ENCODE results near the gene RELA. TPM values are rescaled to one million over a fixed set of nuclear protein-coding genes. Genes with fewer than 3 reads are reported as not detected.

Gene RELA
- total and polyA plus RNA-seq, 2 of the 13 experiments (the other 11 are each of a cell fraction or from before 2014, with no cell fraction given): 21.4 to 40.5 TPM

DNA sequence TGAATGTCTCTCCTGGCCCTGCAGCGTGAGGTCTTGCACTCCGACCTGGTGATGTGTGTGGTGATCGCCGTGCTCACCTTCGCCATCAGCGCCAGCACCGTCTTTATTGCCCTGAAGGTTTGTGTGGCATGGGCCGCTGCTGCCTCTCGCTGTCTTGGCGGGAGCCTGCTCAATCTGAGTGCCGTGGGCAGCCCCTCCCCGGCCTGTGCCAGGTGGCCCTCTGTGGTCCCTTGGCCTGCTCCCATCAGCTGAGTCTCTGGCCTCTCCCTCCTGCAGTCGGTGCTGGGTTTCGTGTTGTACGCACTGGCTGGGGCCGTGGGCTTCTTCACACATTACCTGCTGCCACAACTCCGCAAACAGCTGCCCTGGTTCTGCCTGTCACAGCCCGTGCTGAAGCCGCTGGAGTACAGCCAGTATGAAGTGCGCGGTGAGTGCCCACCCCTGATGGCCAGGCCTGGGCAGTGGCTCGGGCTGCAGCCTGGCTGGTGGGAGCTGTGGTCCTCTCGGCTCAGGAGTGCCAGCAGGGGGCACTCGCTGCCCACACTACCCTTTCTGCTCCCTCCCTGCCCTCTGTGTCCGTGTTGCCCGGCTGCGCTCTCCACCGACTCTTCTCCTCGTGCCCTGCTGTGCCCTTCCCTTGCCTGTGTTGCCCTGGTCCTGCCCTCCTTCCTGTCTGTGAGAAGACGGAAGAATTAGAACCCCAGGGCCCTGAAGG is 36.9 kb downstream of the RELA start (continued):
- no peak for TF ChIP-seq ZNF503 (CRISPR knock-in tag; IDR thresholded peaks at IDR 0.05)
- no peak for TF ChIP-seq MEF2D (CRISPR knock-in tag; IDR thresholded peaks at IDR 0.05)
- no peak for TF ChIP-seq SMAD9 (CRISPR knock-in tag; IDR thresholded peaks at IDR 0.05)
- peak; percentile 34 for TF ChIP-seq AGO2 (optimal IDR thresholded peaks at IDR 0.05; ENCODE audit: low read depth, low read length)
- no peak for TF ChIP-seq ZNF674 (CRISPR knock-in tag; IDR thresholded peaks at IDR 0.05; ENCODE audit: low read depth)
- TF ChIP-seq HOXA5 (CRISPR knock-in tag; IDR thresholded peaks at IDR 0.05): no peak
- no peak for TF ChIP-seq CHD2 (IDR thresholded peaks at IDR 0.05; ENCODE audit: low read depth, low read length)
- TF ChIP-seq TBP (CRISPR knock-in tag; IDR thresholded peaks at IDR 0.05): no peak
- TF ChIP-seq FOXC1 (CRISPR knock-in tag; IDR thresholded peaks at IDR 0.05; ENCODE audit: borderline replicate concordance): no peak
- peak; percentile 76 for TF ChIP-seq CTCF (CRISPR knock-in tag; IDR thresholded peaks at IDR 0.05)
- no peak for TF ChIP-seq RNF2 (conservative IDR thresholded peaks at IDR 0.05; ENCODE audit: low read depth)
- TF ChIP-seq STAT6 (CRISPR knock-in tag; IDR thresholded peaks at IDR 0.05; ENCODE audit: borderline replicate concordance): no peak
- TF ChIP-seq ZNF549 (CRISPR knock-in tag; IDR thresholded peaks at IDR 0.05): no peak
- TF ChIP-seq ZBTB2 (CRISPR knock-in tag; IDR thresholded peaks at IDR 0.05; ENCODE audit: low read depth): no peak
- TF ChIP-seq JUN (CRISPR knock-in tag; IDR thresholded peaks at IDR 0.05): no peak
- TF ChIP-seq ESRRA (CRISPR knock-in tag; IDR thresholded peaks at IDR 0.05; ENCODE audit: low read depth): no peak
- no peak for TF ChIP-seq HMG20B (CRISPR knock-in tag; conservative IDR thresholded peaks at IDR 0.05)

Data from HepG2 (cell line).